ENCODE measurements around the gene NPRL2. TPM values are rescaled to one million over a fixed set of nuclear protein-coding genes. Genes with fewer than 3 reads are reported as not detected.

Gene NPRL2
- polyA plus RNA-seq, 1 experiment, result 45.0 TPM

GRCh38 chr3:50322386-50323091 is 28.0 kb downstream of the NPRL2 start, which contains the start of gene HYAL2:
Gene HYAL2 (minus strand): TSS chr3:50322745. CDS start chr3:50320489, 2,256 bp downstream.
- ChIA-PET POLR2A (no interaction called here), CTCF (interaction anchor here (0.9 to 3.0 kb wide), 12 partner anchors 7 to 220 kb away, joined by 3 to 20 read pairs (median 4); partner anchors contain the start of genes HYAL3, LSMEM2 and NAA80)
- Histone ChIP-seq H3K4me3 (ENCODE audit: low read depth, low read length) (peak within 1 kb of the TSS; percentile 53), H3K27me3 (ENCODE audit: control insufficient read depth, insufficient read depth, low read length) (no peaks in the 10 kb centered on the region), H3K36me3 (ENCODE audit: control insufficient read depth, insufficient read depth, low read length) (peaks cover 15% of the 10 kb centered on the region)
- TF ChIP-seq, protein P1, sequence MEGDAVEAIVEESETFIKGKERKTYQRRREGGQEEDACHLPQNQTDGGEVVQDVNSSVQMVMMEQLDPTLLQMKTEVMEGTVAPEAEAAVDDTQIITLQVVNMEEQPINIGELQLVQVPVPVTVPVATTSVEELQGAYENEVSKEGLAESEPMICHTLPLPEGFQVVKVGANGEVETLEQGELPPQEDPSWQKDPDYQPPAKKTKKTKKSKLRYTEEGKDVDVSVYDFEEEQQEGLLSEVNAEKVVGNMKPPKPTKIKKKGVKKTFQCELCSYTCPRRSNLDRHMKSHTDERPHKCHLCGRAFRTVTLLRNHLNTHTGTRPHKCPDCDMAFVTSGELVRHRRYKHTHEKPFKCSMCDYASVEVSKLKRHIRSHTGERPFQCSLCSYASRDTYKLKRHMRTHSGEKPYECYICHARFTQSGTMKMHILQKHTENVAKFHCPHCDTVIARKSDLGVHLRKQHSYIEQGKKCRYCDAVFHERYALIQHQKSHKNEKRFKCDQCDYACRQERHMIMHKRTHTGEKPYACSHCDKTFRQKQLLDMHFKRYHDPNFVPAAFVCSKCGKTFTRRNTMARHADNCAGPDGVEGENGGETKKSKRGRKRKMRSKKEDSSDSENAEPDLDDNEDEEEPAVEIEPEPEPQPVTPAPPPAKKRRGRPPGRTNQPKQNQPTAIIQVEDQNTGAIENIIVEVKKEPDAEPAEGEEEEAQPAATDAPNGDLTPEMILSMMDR (IDR thresholded peaks at IDR 0.05; ENCODE audit: insufficient read depth, low read depth, low read length), result no peak
- no peak for DNase-seq (ENCODE audit: low read depth)

DNA sequence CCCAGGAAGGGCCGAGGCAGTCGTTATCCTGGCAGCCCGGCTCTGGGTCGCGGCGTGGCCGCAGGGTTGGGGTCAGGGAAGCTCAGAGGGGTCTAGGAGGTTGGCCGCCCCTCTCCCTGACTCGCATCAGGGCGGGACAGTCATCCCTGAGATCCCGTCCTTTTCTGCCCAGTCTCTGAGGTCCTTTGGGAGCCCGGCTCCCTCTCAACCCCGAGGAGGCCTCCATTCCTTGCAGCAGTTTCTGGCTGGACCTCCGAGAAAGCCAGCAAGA is 28.5 kb downstream of the NPRL2 start:
- no peak for DNase-seq (ENCODE audit: low read depth)
- ChIA-PET CTCF (interaction anchor here (1.0 to 1.9 kb wide), 4 partner anchors 14 to 96 kb away, joined by 3 to 6 read pairs (median 4); no protein-coding TSS in a partner anchor), POLR2A (no interaction called here)
- TF ChIP-seq, protein P1 (IDR thresholded peaks at IDR 0.05; ENCODE audit: insufficient read depth, low read depth, low read length), result no peak
- Histone ChIP-seq H3K36me3 (ENCODE audit: control insufficient read depth, insufficient read depth, low read length) (peaks cover 18% of the 10 kb centered on the region), H3K4me3 (ENCODE audit: low read depth, low read length) (no peak overlapping the region), H3K27me3 (ENCODE audit: control insufficient read depth, insufficient read depth, low read length) (no peaks in the 10 kb centered on the region)

DNA sequence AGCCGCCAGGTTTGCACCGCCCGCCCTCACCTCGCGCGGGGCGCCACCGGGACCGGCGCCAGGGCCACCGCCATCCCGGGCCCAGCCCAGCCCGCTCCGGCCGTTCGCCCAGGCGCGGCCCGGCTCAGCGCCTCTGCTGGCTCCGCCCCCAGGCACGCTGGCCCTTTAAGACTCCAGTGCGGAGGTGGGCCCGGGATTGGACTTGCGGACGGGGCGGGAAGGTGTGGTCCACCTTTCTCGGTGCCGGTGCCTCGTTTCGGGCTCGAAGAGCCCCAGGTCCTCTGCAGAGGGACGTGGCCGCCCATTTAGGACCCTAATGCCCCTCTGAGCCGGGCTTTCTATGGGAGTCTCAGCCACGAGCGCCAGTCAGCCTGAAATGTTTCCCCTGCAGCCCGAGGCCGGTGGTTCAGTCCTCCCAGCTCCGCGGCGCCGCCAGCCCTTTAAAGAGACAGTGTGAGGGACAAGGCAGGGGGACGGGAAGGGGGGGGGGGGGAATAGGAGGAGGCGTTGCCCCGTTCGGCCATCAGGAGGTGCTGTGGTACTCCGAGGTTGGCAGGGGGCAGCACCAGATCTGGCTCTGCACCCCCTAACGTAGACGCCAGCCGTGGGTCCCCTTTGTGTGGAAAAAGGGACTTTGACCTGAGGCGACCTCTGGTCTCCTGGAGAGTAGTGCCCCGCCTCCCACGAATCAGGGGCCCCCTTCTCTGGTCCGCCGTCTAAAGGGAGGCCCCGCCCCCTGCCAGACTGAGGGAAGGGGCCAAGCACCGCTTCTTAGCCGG is 29.1 kb downstream of the NPRL2 start:
- POLR2A ChIA-PET, result interaction anchor here (0.6 kb wide), 1 partner anchor 30 kb away, joined by 3 read pairs; no protein-coding TSS in a partner anchor

GRCh38 chr3:50320853-50321335 is 29.7 kb downstream of the NPRL2 start:
- Histone ChIP-seq H3K36me3 (ENCODE audit: control insufficient read depth, insufficient read depth, low read length) (peaks cover 24% of the 10 kb centered on the region), H3K27me3 (ENCODE audit: control insufficient read depth, insufficient read depth, low read length) (no peaks in the 10 kb centered on the region), H3K4me3 (ENCODE audit: low read depth, low read length) (peak overlapping the region; percentile 53)
- TF ChIP-seq, protein P1 (IDR thresholded peaks at IDR 0.05; ENCODE audit: insufficient read depth, low read depth, low read length), result no peak
- no peak for DNase-seq (ENCODE audit: low read depth)
- CTCF ChIA-PET, result interaction anchor here (1.0 to 1.9 kb wide), 4 partner anchors 14 to 47 kb away, joined by 3 to 6 read pairs (median 4); no protein-coding TSS in a partner anchor
- POLR2A ChIA-PET, result interaction anchor here (0.6 kb wide), 1 partner anchor 29 kb away, joined by 3 read pairs; no protein-coding TSS in a partner anchor

More for the DNA sequence above, 29.1 kb downstream of the NPRL2 start:
- H3K36me3 ChIP-seq (ENCODE audit: control insufficient read depth, insufficient read depth, low read length), result peaks cover 24% of the 10 kb centered on the region
- TF ChIP-seq, protein P1 (IDR thresholded peaks at IDR 0.05; ENCODE audit: insufficient read depth, low read depth, low read length), result peak; percentile 53
- DNase-seq (ENCODE audit: low read depth), result no peak
- peak overlapping the region; percentile 53 for H3K4me3 ChIP-seq (ENCODE audit: low read depth, low read length)
- CTCF ChIA-PET, result interaction anchor here (1.0 to 1.9 kb wide), 6 partner anchors 14 to 96 kb away, joined by 3 to 6 read pairs (median 4); no protein-coding TSS in a partner anchor
- no peaks in the 10 kb centered on the region for H3K27me3 ChIP-seq (ENCODE audit: control insufficient read depth, insufficient read depth, low read length)
